HL-60/S4 (cell line): Measurements from ENCODE around the gene BORCS5.
"Not testable (repeated sequence)": the region's sequence is repeated elsewhere in the genome, so short reads cannot be mapped to it uniquely, and the experiment has no call there.

Experiments used
- in situ Hi-C: fragments of 300-500 bp; cut with MboI; formaldehyde crosslinking; loops from 2 replicates; pipeline ENCODE4 v1.14.3; 2022; ENCODE audit warnings: low sequenced_read_pairs

The BORCS5 gene

DNA sequence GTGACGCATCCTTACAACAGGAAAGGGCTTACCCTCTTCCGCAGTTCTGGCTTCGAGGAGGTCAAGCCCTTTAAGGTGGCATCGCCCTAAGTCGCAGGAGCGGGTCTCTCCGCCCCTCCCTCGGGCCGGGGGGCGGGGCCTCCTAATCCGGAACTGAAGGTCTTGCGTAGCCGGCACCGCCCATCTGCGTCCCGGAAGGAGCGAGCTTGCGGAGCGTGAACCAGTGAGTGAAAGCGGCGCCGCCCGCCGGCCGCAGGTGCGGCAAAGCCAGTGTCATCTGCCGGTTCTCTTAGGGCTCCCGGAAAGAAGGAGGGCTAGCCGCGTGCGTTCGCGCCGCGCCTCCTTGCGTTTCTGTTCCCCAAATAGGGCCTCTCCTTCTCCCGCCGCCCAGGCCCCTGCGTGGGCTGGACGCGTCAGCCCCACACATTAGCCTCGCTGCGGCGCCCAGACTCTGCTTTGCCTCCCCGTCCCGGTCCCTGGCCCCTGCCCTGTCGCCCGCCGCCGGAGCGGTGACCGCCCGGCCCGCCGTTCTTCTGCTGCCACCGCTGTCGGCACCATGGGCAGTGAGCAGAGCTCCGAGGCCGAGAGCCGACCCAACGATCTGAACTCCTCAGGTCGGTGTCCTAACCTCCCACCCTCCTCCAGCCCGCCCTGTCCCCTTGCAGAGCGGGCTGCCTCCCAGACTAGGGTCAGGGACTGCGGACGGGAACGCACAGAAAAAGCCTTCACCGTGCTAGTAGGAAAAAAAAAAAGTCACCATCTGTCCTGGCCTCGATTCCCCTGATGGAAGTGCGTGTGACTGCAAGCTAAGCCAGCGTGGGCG lies at the start of gene BORCS5:
Gene BORCS5, plus strand, starts transcription at position 183 of the 823 bp plus-strand sequence. Its CDS starts 374 bp downstream, at position 557.
- in situ Hi-C loops = no loop called here

DNA sequence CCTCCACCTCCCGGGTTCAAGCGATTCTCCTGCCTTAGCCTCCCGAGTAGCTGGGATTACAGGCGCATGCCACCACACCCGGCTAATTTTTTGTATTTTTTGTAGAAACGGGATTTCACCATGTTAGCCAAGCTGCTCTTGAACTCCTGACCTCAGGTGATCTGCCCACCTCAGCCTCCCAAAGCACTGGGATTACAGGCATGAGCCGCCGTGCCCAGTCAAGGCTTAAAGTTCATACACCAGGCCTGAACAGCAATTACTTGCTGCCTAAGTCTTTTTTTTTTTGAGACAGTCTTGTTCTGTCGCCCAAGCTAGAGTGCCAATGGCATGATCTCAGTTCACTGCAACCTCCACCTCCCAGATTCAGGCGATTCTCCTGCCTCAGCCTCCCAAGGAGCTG lies 46.2 kb upstream of the BORCS5 start:
- in situ Hi-C loops = not testable (repeated sequence)

DNA sequence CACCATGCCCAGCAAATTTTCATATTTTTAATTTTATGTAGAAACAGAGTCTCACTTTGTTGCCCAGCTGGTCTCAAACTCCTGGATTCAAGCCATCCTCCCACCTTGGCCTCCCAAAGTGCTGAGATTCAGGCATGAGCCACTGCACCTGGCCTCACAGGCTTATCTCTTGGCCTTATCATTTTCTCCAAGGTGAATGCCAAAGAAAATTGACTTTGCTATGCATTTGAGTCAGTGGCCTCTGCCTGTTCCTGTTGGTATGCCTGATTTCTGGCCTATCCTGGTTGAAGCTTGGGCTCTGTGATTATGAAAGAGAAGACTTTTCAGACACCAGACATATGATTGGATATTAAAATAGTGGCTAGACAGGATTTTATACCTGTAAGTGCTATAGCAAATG lies 41.0 kb upstream of the BORCS5 start:
- in situ Hi-C loops = no loop called here

DNA sequence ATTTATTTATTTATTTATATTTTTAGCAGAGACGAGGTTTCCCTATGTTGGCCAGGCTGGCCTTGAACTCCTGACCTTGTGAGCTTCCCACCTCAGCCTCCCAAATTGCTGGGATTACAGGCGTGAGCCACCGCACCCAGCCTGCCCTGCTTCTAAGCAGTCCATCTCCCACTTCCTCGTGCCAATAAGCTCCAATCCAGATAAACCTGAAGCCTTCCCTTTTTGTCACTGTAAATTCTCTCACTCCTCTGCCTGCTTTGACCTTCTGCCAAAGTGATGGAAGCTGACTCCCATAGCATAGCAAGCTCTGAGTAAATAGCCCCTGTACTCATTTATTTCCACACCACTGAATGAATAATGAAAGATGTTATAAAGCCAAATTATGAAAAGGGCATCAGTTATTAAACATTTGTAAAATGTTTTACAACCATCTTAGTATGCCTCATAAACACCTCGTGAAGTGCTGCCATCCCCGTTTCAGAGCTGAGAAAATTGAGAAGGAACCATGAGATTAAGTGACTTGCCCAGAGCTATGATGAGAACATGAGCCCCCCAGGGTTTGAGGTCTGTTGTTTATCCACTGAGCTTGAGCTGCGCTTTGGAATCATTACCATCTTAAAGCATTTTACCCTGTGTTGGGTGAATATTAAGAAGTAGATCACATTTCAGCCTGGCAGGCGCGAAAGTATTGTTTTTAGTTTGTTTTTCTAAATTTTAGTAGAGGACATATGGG lies 37.3 kb upstream of the BORCS5 start:
- in situ Hi-C loops = no loop called here

DNA sequence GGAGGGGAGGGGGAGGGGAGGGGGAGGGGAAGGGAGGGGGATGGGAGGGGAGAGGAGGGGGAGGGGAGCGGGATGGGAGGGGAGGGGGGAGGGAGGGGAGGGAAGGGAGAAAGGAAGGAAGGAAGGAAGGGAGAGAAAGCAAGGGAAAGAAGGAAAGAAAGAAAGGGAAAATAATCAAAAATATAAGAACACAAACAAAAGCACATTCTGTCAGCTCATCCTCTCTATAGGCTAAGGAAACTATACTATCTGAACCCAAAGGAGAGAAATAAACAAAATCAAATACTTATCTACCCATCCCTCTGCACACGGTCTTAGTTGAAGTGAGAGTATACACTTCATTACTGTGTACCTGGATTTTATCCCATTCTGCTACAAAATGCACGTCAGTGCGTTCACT lies 33.8 kb upstream of the BORCS5 start:
- in situ Hi-C loops = no loop called here

DNA sequence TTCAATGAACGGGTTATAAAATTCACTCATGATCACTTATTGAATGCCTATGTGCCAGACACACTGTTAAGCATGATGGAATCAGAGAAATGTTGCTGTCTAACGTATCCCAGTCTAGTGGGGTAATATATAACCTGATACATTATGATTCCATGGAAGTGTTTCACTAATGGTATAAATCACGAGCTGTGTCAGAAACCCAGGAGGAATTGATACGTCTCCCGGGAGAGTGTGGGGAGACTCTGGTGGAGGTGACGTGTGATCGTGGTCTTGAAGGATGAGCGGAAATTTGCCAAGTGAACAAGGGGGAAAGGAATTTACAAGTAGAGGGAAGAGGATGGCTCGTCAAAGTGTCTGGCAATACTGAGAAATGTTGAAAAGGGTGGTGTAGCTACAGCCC lies 33.3 kb upstream of the BORCS5 start:
- in situ Hi-C loops = no loop called here

DNA sequence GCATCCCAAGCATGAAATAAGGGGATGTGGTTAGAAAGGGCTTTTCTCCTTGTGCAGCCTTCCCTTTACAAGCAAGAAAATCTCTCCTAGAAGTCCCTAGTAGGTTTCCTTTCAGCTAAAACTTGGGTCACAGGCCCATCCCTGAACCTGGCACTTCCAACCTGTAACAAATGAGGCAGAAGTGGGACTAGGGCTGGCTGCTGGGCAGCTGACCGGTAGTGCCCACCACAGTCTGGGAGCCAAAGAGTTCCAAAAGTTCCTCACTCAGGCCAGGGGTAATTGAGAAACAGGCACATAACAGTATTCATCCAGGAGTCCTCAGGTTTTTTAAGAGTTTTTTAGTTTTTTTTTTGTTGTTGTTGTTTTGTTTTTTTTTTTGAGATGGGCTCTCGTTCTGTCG lies 30.6 kb upstream of the BORCS5 start:
- in situ Hi-C loops = loop anchor here (25.0 kb wide), 1 partner anchor 764 kb away; no protein-coding TSS in a partner anchor

DNA sequence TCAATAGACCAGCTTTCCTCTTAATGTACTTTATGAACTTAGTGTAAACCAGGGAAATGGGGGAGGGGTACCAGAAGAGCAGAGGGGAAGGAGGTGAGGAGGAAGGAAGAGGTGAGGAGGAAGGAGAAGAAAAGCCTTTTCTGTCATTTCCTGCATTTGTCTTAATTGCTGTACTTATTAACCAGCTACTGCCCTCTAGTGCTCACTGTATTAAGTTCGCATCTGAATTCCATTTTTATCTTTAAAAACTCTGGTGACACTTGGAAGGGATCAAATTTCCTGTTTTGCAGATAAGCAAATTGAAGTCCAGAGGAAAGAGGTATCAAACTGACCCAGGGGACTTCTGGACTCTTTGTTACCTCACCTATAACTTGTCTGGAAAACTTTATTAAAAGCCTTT lies 29.1 kb upstream of the BORCS5 start:
- in situ Hi-C loops = loop anchor here (25.0 kb wide), 1 partner anchor 766 kb away; no protein-coding TSS in a partner anchor

DNA sequence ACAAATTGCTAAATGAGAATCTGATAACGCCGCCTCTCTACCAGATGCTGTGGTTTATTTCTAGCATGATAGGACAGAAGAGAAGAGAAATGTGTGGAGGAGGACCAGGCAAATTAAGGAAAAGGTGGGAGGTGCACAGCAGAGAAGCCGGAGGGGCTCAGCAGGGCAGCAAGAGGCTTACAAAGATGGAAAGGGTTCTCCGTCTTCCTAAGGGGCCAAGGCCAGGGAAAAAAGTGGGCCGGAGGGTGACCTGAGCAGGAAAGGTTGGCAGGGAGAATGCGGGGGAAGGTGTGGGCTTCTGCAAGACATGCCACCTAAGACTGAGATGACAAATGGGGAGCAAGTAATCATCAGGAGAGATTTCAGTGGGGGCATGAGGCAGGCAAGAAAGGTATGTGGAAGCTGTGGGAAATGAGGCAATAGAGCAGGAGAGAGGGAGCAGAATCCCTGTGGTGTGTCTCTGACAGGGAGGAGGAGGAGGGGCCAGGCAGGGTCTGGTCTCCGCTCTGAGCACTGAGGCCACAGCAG lies 25.6 kb upstream of the BORCS5 start:
- in situ Hi-C loops = loop anchor here (25.0 kb wide), 1 partner anchor 769 kb away; no protein-coding TSS in a partner anchor

DNA sequence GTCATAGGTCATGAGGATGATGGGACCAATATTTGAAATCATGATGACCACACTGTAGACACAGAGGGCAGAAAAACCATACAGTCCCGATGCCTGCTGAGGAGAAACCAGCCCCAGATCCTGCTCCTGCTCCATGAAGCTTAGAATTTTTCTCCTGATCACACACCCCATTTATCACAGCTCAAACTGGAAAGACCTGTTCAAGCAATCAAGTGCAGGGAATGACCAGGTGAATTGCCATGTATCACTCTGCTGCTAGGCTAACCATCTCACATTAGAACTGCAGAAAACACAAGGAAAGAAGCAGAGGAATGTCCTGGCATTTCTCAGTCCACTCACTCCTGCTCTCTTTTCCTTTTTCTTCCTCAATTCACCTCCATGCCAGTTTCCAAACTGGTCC lies 25.0 kb upstream of the BORCS5 start:
- in situ Hi-C loops = loop anchor here (25.0 kb wide), 1 partner anchor 770 kb away; no protein-coding TSS in a partner anchor

DNA sequence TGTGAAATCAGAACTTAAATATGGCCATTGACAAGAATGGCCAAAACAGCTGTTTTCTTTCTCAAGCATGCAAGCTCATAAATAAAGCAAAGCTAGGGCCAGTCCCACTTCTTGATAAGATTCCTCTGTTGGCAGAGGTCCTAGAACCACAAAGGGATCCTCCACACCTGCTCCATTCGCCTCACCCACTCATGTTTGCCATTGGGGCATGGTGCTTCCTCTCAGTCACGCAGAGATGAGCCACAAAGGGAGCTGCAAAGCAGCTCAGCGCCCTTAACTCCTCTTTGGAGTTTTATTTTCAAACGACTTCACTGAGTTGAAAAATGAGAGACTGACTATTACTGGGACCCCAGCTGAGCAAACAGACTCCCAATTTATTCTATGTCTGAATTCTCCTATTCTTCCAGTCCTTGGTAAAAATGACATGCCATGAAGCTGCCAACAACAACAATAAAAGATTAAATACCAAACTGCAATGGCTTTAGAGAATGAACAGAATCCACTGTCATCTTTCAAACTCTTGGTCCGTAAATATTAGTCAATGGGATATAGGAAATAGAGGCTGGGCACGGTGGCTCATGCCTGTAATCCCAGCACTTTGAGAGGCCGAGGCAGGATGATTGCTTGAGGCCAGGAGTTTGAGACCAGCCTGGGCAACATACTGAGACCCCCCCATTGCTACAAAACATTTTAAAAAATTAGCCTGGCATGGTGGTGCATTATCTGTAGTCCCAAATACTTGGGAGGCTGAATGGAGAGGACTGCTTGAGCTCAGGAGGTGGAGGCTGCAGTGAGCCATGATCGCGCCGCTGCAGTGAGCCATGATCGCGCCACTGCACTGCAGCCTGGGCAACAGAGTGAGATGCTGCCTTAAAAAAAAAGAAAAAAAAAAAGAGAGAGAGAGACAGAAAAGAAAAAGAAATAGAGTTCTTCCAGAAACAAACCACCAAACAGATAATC lies 23.2 kb upstream of the BORCS5 start:
- in situ Hi-C loops = loop anchor here (25.0 kb wide), 1 partner anchor 771 kb away; no protein-coding TSS in a partner anchor

DNA sequence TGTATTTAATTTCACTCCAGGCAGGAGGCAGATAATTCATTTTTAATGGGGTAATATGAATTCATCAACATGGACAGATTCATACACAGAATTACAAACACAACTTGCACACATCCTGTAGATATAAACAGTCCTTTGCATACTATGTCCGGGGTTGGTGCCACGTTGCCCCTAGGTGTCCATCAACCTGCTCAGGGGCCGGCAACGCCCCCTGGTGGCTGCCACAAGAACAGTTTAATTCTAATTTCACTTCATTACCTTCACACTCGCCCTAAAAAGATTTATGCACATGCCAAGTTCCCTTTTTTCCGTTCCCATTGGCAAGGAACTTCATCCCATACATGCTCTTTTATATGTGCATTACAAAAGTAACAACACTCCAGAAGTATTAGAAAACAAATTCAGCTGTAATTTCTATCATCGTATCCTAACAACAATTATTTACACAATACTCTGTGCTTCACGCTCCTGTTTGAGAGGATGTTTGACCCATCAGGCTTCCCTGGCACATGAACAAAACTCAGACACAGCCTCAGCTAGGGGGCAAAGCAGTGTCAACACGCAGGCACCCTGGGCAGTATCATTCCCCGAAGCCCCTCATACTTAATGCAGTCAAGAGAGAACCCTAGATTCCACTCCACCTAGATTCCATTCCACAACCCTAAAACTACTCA lies 22.4 kb upstream of the BORCS5 start:
- in situ Hi-C loops = loop anchor here (25.0 kb wide), 1 partner anchor 772 kb away; no protein-coding TSS in a partner anchor

DNA sequence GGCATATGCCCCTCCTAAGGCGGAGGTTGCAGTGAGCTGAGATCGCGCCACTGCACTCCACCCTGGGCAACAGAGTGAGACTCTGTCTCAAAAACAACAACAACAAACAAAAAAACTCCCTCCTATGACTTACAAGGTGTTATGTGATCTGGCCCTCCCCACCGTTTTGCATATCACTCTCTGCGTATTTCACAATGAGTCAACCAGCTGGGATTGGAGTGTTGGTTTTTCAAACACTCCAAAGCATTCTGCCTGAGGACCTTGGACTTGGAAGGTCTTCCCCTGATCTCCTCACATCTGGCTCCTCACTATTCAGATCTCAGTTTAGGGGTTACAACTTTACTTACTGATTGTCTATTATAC lies 20.8 kb upstream of the BORCS5 start:
- in situ Hi-C loops = loop anchor here (25.0 kb wide), 1 partner anchor 774 kb away; no protein-coding TSS in a partner anchor

DNA sequence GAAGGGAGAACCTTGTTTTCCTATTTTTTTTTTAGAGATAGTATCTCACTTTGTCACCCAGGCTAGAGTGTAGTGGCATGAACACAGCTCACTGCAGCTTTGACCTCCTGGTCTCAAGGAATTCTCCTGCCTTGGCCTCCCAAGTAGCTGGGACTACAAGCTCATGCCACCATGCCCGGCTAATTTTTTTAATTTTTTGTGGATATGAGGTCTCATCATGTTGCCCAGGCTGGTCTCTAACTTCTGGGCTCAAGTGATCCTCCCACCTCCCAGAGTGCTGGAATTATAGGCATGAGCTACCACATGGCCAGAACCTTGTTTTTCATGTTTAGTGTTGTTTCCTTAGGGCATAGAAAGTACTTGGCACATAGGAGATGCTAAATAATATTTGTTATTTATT lies 20.4 kb upstream of the BORCS5 start:
- in situ Hi-C loops = loop anchor here (25.0 kb wide), 1 partner anchor 774 kb away; no protein-coding TSS in a partner anchor

DNA sequence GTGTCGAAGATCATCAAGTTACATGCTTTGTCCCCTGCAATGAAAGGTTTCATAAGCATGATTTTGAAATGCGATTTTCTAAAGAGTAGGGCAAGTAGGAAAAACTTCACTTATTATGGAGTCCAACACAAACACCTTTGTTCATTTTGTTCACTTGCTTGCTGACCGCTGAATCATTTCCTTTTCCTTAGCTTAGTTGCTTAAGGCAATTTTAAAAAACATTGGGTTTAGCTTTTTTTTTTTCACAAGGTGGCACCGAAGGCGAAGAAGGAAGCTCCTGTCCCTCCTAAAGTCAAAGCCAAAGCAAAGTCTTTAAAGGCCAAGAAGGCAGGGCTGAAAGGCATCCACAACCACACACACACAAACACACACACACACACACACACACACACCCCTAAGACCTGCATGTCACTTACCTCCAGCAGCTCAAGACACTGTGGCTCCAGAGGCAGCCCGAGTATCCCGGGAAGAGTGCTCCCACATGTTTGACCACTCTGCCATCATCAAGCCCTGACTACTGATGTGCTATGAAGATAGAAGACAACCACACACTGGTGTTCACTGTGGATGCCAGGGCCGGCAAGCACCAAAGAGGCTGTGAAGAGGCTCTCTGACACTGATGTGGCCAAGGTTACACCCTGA lies 18.2 kb upstream of the BORCS5 start:
- in situ Hi-C loops = loop anchor here (25.0 kb wide), 1 partner anchor 776 kb away; no protein-coding TSS in a partner anchor

DNA sequence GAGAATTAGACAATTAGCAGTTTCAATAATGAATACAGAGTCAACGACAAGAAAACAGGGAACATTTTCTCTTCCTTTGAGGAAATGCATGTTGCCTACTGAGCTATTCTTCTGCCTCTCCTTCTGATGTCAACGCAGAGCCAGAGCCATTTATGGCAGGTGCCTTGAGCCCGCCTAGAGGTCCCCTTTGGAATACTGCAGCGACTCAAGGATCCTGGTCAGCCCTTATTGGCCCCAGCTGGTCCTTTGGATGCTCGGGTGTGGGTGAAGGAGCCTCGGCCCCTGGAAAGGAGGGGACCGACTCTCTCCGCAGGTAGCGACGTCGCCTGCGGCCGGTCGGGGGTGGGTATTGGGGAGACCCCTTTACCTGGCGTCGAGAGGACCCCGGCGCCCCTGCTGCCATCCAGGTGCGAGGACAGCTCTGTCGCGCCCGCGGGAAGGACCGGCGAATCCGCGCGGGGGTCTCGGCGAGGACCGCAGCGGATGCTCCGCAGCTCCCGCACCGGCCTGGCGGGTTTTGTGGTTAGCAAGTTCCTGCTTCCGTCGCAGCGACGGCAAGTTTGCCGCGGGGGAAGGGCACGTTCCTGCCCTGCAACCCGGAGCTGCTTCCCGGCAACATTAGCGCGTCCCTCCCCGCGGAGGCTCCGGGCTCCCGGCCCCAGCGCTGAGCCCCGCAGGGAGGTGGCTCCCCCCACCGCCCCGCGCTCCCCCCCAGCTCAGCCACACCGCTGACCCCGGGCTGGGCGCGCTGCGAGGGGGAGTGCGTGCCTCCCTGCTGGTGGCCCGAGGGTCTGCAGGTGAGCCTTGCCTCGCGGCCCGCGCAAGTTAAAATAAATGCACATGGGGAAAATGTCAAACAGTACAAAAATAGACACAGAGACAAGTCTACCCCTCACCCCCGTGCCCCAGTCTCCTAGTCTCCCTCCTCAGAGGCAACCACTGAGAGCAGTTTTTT lies 6.9 kb upstream of the BORCS5 start, which contains the start of gene MANSC1:
Gene MANSC1, minus strand, starts transcription at position 532 of the 955 bp plus-strand sequence. CDS start 6,928 bp downstream, outside the sequence.
- in situ Hi-C loops = loop anchor here (25.0 kb wide), 1 partner anchor 788 kb away; no protein-coding TSS in a partner anchor

DNA sequence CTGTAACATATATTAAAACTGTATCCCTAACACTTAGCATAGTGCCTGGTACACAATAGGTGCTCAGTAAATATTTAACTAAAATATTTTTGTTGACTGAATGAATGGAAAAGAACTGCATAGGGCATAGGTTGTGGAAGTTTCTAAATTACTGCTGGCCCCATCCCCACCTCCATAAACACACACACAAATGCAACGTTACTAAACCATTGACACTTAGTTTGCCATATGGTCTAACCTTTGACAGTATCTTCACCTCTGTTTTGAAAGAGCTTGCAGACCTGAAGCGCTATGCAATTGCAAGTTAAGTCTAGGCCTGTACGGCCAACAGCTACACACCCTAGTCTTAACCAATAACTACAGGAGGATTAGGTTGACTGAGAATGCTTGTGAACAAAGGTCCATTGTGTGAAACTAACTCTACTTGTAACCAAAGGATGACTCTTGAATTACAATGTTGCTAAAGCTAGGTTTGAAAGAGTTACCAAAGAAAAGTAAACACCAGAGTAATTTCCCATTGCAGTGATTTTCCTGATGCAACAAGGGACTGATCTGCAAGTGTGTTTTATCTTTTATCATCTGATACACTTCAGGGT lies 5.9 kb upstream of the BORCS5 start:
- in situ Hi-C loops = no loop called here
